WI38 (cell line): Measurements from ENCODE around the gene NID2.

Source experiments
- H3K4me3 ChIP-seq: 2 replicates; pipeline ENCODE4 v1.5.1; 2011; ENCODE audit warnings: low read depth, mild to moderate bottlenecking, control low read depth, low read length
- TF ChIP-seq, protein P1 (sequence below): IDR thresholded peaks from 2 replicates; pipeline ENCODE4 v1.5.1; 2012; ENCODE audit warnings: low read depth, mild to moderate bottlenecking, control low read depth, low read length

The NID2 gene

DNA sequence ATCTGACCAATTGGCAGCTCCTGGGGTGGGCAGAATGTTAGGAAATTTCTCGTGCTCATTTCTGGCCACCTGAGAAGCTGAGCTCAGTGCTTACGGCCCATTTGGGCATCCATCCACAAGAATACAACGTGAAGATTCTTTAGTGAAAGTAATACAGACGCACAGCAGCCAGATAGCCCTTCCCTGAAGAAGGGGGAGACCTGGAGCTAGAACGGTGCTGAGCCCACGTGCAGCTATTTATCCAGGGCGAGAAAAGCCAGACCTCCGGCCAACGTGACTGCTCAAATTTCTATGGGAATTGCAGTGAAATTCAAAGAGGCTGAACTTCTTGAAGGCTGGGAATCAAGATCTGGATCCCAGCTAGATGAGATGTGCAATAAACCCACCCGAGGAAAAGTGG, 20.7 kb downstream of the NID2 start:
- TF ChIP-seq, protein P1, sequence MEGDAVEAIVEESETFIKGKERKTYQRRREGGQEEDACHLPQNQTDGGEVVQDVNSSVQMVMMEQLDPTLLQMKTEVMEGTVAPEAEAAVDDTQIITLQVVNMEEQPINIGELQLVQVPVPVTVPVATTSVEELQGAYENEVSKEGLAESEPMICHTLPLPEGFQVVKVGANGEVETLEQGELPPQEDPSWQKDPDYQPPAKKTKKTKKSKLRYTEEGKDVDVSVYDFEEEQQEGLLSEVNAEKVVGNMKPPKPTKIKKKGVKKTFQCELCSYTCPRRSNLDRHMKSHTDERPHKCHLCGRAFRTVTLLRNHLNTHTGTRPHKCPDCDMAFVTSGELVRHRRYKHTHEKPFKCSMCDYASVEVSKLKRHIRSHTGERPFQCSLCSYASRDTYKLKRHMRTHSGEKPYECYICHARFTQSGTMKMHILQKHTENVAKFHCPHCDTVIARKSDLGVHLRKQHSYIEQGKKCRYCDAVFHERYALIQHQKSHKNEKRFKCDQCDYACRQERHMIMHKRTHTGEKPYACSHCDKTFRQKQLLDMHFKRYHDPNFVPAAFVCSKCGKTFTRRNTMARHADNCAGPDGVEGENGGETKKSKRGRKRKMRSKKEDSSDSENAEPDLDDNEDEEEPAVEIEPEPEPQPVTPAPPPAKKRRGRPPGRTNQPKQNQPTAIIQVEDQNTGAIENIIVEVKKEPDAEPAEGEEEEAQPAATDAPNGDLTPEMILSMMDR: no peak
- H3K4me3 ChIP-seq: no peak overlapping the region

DNA sequence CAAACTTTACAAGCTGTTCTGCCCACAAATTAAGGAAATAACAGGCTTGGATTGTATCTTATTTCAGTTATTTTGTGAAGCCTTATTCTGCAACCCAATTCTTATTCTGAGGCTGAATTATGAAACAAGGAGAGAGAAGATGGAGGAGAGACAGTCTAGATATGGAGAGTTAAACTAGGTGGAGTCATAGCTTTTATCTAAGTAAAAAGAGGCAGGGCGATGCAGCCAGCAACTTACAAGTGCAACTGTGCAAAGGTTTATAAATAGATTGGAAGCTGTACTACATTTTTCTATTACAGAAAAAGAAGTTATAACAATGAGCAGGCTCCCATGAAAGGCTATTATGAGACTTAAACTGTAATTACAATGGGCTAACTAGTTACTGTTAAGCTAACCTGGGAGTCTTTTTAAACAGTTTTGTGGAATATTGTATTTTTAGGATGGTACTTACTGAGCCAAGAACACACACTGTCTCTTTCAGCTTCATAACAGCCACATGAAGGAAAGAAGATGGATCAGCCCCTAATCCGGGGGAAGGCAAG, 22.4 kb downstream of the NID2 start:
- H3K4me3 ChIP-seq: no peak overlapping the region
- TF ChIP-seq, protein P1: no peak

DNA sequence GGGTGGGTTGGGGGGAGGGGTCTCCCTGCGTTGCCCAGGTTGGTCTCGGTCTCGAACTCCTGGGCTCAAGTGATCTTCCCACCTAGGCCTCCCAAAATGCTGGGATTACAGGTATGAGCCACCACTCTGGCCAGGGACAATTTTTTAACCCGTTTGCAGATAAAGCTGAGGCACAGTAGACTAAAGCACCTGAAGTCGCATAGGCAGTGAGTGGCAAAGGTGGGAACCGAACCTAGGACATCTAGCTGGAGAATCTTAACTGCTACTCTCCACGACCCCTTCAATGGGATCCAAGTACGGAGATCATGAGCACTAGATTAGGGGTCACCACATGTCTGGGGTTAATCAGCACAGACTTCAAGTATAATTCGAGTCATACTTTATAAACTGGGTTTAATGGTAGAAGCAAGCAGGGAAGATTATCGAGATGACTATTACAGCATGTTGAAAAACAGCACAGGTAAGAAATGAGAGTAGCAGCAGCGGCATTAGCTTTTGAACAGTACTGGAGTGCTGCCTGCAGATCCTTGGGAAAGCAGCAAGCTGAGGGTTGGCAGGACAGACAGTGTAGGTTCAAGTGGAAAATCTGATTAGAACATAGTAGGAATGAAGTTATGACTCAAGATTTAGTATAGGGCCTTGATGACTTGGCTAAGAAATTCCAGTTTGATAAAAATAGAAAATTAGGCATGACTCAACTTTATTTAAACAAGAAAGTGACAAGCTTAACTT, 23.9 kb downstream of the NID2 start:
- no peak overlapping the region for H3K4me3 ChIP-seq

DNA sequence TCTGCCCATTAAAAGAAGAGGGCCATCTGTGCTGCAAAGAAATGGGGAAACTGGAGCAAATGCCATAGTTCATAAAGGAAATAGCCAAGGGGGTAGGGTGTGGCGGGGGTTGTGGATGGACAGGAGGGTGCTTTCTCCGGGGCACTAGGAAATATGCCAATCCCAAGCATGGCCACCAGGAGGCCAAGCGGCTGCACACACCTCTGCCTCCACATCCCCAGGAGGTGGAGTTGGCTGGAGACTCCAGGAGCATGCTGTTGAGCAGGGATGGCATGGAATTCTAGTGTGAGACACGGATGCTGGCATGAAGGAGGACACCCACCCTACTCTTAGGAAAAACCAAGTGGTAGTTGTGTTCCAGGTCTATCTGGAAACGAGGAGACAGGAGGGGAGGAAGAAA, 25.2 kb downstream of the NID2 start:
- TF ChIP-seq, protein P1: peak; percentile 59

More for the DNA sequence above, 23.9 kb downstream of the NID2 start:
- TF ChIP-seq, protein P1: no peak

DNA sequence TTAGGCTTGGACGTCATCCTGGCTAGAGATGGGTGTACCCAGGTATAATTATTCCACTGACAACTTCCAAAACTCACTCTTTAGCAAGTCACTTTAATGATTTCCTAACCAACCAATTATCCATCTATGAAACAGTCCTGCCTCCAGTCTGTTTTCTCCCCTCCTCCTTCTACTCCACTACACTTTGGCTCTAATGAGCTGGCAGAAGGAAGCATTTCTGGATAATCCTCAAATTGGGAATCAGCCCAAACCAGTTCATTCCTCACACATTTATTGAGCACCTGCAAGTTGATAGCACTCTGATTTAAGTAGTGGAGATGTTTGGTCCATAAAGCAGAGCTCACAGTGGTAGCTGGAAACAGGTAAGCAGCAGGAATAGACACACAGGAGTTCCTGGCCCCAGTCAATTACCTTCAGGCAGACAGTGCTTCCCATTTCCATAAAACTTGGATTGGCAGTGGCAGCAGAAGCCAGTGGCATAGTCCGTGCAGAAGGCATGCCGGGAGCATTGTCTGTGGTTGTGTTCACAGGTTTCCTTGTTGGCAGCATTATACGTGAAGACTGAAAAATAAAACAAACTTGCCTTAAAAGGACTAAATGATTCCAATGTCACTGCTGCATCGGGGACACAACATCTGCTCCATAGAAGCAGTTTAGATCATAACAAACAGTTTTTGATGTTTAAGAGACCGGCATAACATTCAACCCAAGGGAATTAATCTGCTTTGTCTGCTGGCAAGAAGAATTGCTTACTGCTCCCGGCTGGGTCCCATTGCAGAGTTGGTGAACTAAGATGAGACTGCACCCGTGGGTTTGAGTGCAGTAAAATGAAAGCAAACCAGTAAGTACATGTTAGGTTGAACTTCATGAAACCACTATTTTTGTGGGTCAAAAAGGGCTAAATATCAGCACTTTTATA, 26.2 kb downstream of the NID2 start:
- no peak overlapping the region for H3K4me3 ChIP-seq
- TF ChIP-seq, protein P1: no peak

More for the DNA sequence above, 25.2 kb downstream of the NID2 start:
- H3K4me3 ChIP-seq: no peak overlapping the region

DNA sequence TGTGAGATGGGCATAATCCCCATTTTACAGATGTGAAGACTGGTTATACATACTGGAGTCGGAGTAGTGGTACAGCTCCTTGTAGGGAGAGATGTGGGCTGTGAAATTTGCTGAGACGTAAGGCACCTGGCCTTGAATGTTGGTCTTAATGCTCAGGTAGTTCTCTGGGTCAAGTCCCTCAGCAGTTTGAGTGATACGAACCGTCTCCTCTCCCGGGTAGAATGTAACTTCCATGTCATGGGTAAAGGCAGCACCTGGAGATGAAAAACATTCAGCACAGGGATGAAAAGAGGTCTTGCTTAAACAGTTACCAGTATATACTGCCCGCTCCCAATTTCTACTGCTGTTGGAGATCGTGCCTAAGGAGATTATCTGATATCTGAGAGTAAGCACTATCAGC, 28.3 kb downstream of the NID2 start:
- H3K4me3 ChIP-seq: no peak overlapping the region
- TF ChIP-seq, protein P1: no peak
